GM21526 (cell line): ENCODE measurements around the gene GNG10.

Source experiments
- ATAC-seq: cut with Tn5 transposase; IDR thresholded peaks from one replicate; pipeline ENCODE4 v1.9.1; 2021; ENCODE audit warnings: moderate library complexity; ENCODE audit not compliant: unreplicated experiment, low FRiP score

Gene GNG10

DNA sequence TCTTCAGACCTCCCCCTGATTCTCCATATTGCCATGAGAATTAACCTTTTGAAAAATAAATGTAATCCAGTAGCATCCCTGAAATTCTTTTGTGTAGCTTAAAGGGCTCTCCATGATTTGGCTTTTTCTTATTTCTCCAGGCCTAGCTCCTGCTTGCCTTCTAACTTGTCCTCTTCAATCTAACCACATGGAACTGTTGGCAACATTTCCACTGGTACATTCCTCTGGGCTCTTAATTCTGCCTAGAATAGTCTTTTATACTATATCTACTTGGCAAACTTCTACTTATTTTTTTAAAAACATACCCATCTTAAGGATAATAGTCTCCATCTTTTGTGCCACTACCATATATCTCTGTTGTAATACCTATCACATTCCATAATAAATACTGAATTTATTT is 54.1 kb downstream of the GNG10 start:
- no peak for ATAC-seq

DNA sequence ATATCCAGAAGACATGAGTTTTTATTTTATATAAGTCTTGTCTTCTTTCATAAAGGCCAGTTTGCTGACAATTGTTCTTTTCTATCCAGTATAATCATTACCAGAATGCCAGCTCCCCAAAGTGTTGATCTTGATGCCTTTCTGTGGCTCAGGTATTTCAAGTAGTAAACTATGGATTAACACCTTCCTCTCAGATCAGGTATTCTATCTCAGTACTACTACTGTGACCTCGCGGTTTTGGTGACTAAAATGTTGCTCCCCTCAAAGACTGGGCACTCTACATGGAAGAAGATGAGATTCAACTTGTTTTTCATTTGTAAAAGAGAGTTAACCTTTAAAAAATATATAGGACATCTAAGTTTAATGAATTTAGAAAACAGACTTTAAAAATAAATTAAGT is 58.1 kb downstream of the GNG10 start:
- no peak for ATAC-seq
